DMS153 treated with DMSO at 0.1 percent for 48 hours (cell line): ENCODE measurements around the gene TERC.

Source experiments
- DNase-seq: peaks from one replicate; lab custom pipeline; 2025; ENCODE audit not compliant: unreplicated experiment; lab: John Stamatoyannopoulos, UW

TERC gene

GRCh38 chr3:169764882-169765612, at the start of gene TERC:
TERC (minus strand) TSS chr3:169765060.
- DNase-seq = peak; percentile 78

- DNase-seq = peak; percentile 52
These were observed 49.1 kb upstream of the TERC start for GRCh38 chr3:169813757-169814517.

- DNase-seq = peak; percentile 40
These were observed 48.4 kb upstream of the TERC start for GRCh38 chr3:169813278-169813677.

GRCh38 chr3:169812332-169813235, 47.7 kb upstream of the TERC start, which contains the start of the genes LRRC34 and LRRIQ4:
LRRC34 (minus strand) TSS chr3:169812904; CDS start chr3:169812548, 356 bp downstream.
LRRIQ4 (plus strand) TSS chr3:169812870; CDS start chr3:169821922, 9,052 bp downstream.
- peak; percentile 90 for DNase-seq

- peak; percentile 58 for DNase-seq
These were observed 46.9 kb upstream of the TERC start for GRCh38 chr3:169811631-169812331.

GRCh38 chr3:169809230-169809795, 44.5 kb upstream of the TERC start:
- DNase-seq = no peak

- no peak for DNase-seq
These were observed 39.8 kb upstream of the TERC start for GRCh38 chr3:169804681-169805080.

GRCh38 chr3:169792359-169792758, 27.5 kb upstream of the TERC start:
- DNase-seq = no peak

- no peak for DNase-seq
These were observed 26.0 kb upstream of the TERC start for GRCh38 chr3:169790687-169791429.

- no peak for DNase-seq
These were observed 25.4 kb upstream of the TERC start for GRCh38 chr3:169790219-169790618.

GRCh38 chr3:169787791-169788190, 22.9 kb upstream of the TERC start:
- DNase-seq = no peak

- DNase-seq = no peak
These were observed 22.3 kb upstream of the TERC start for GRCh38 chr3:169787120-169787519.

- DNase-seq = no peak
These were observed 16.5 kb upstream of the TERC start for GRCh38 chr3:169781209-169781855.

GRCh38 chr3:169780742-169781141, 15.9 kb upstream of the TERC start:
- DNase-seq = no peak

- no peak for DNase-seq
These were observed 13.0 kb upstream of the TERC start for GRCh38 chr3:169777822-169778221.

- no peak for DNase-seq
These were observed 9.3 kb upstream of the TERC start for GRCh38 chr3:169774186-169774585.

GRCh38 chr3:169772897-169773816, 8.3 kb upstream of the TERC start, which contains the start of gene MYNN:
MYNN (plus strand) TSS chr3:169773396; CDS start chr3:169774296, 900 bp downstream.
- DNase-seq = peak; percentile 83
